ENCODE data around the gene EIF2B5. TPM values are rescaled to one million over a fixed set of nuclear protein-coding genes. Genes with fewer than 3 reads are reported as not detected.

Gene EIF2B5
- total and polyA plus RNA-seq, 2 of the 13 experiments (the other 11 are each of a cell fraction or from before 2014, with no cell fraction given): 38.4 to 60.2 TPM

DNA sequence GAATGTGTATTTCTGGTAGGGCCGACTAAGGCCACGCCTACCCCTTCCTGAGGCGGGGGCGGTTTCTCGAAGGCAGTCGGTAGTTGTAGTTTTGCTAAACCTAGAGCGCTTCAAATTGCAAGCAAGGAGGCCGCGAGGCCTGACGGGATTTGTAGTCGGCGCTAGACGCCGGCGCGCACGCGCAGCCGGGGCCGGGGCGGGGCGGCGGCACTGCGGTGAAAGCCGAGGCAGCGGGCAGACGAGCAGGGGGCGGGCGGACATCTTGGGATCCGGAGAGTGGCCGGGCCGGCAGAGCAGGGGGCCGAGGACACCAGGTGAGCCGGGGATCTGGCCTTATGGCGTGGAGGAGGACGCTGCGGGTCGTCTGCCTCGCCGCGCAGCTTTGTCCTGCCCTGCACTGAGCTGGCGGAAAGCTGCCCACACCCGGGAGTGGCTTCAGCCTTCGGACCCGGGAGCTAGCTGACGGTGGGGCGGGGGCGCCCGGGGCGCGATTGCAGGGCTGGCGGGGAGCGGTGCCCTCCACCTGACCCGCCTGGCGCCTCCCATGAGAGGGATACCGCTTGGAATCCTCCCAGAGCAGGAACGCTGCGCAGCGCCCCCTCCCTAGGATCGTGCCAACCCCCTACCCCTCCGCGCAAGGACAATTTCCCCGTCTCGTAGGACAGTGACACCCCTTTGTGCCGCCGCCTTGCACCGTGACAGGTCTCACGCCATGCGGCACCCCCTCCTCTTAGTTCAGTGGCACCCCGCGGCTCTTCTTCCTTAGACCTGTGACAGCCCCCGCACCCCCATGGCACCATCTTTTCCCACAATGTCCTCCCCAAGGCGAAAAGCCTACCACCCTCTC is 39.7 kb downstream of the EIF2B5 start, which contains the start of gene AP2M1 (continued):
- TF ChIP-seq, protein P1, sequence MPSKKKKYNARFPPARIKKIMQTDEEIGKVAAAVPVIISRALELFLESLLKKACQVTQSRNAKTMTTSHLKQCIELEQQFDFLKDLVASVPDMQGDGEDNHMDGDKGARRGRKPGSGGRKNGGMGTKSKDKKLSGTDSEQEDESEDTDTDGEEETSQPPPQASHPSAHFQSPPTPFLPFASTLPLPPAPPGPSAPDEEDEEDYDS (CRISPR knock-in tag; IDR thresholded peaks at IDR 0.05): peak; percentile 69
- TF ChIP-seq YEATS2 (CRISPR knock-in tag; IDR thresholded peaks at IDR 0.05; ENCODE audit: borderline replicate concordance) (no peak), CENPBD1 (CRISPR knock-in tag; IDR thresholded peaks at IDR 0.05; ENCODE audit: borderline replicate concordance, low read depth) (no peak), GATA4 (IDR thresholded peaks at IDR 0.05; ENCODE audit: borderline replicate concordance, low read depth) (no peak), ATM (IDR thresholded peaks at IDR 0.05; ENCODE audit: borderline replicate concordance) (no peak), ZFP62 (CRISPR knock-in tag; IDR thresholded peaks at IDR 0.05) (no peak), ATF1 (CRISPR knock-in tag; IDR thresholded peaks at IDR 0.05) (no peak), SNAI1 (CRISPR knock-in tag; IDR thresholded peaks at IDR 0.05; ENCODE audit: borderline replicate concordance) (no peak; the same call in 1 of the 2 replicates), THAP7 (CRISPR knock-in tag; IDR thresholded peaks at IDR 0.05) (peak; percentile 67; the same call in 1 of the 2 replicates), LCORL (IDR thresholded peaks at IDR 0.05) (no peak), LCORL (CRISPR knock-in tag; IDR thresholded peaks at IDR 0.05) (peak; percentile 73), ZNF777 (CRISPR knock-in tag; IDR thresholded peaks at IDR 0.05) (no peak), MYC (CRISPR knock-in tag; IDR thresholded peaks at IDR 0.05; ENCODE audit: borderline replicate concordance) (peak; percentile 82), ZNF33B (CRISPR knock-in tag; IDR thresholded peaks at IDR 0.05) (no peak), ZNF598 (CRISPR knock-in tag; IDR thresholded peaks at IDR 0.05; ENCODE audit: borderline replicate concordance) (peak; percentile 54; the same call in 1 of the 2 replicates), ARNT (IDR thresholded peaks at IDR 0.05) (no peak), FOXP1 (IDR thresholded peaks at IDR 0.05) (no peak), FOXP1 (CRISPR knock-in tag; IDR thresholded peaks at IDR 0.05) (no peak), MXD4 (CRISPR knock-in tag; IDR thresholded peaks at IDR 0.05) (peak; percentile 69; the same call in 1 of the 2 replicates), SP2 (CRISPR knock-in tag; IDR thresholded peaks at IDR 0.05) (0 out of 2 replicates have a peak, but pooled peaks have one; percentile 14), ZBTB20 (CRISPR knock-in tag; IDR thresholded peaks at IDR 0.05; ENCODE audit: borderline replicate concordance, low read depth) (peak; percentile 60; the same call in 1 of the 2 replicates), KLF13 (CRISPR knock-in tag; IDR thresholded peaks at IDR 0.05) (no peak), ZNF34 (CRISPR knock-in tag; IDR thresholded peaks at IDR 0.05; ENCODE audit: borderline replicate concordance) (no peak), THYN1 (CRISPR knock-in tag; IDR thresholded peaks at IDR 0.05; ENCODE audit: borderline replicate concordance, low read depth) (no peak), ZNF33A (CRISPR knock-in tag; IDR thresholded peaks at IDR 0.05; ENCODE audit: borderline replicate concordance) (no peak), ZNF260 (CRISPR knock-in tag; IDR thresholded peaks at IDR 0.05; ENCODE audit: borderline replicate concordance, low read depth) (no peak), MED13 (CRISPR knock-in tag; IDR thresholded peaks at IDR 0.05) (no peak), EHMT2 (IDR thresholded peaks at IDR 0.05; ENCODE audit: borderline replicate concordance, low read depth, low read length) (no peak), SOX13 (IDR thresholded peaks at IDR 0.05) (no peak), SOX13 (CRISPR knock-in tag; conservative IDR thresholded peaks at IDR 0.05 in 1 of 2, IDR thresholded peaks at IDR 0.05 in 1 of 2) (no peak; a peak in 1 of 4 replicates), ZNF780A (CRISPR knock-in tag; IDR thresholded peaks at IDR 0.05) (no peak), RFXAP (CRISPR knock-in tag; IDR thresholded peaks at IDR 0.05; ENCODE audit: borderline replicate concordance) (peak; percentile 44; the same call in 1 of the 2 replicates)
